ENCODE measurements around the gene HSPG2. TPM values are rescaled to one million over a fixed set of nuclear protein-coding genes. Genes with fewer than 3 reads are reported as not detected.
"Not testable (repeated sequence)": the region's sequence is repeated elsewhere in the genome, so short reads cannot be mapped to it uniquely, and the experiment has no call there.

Gene HSPG2
- total and polyA plus RNA-seq, 9 donors, result 27.3 to 294 (median 92.6) TPM

DNA sequence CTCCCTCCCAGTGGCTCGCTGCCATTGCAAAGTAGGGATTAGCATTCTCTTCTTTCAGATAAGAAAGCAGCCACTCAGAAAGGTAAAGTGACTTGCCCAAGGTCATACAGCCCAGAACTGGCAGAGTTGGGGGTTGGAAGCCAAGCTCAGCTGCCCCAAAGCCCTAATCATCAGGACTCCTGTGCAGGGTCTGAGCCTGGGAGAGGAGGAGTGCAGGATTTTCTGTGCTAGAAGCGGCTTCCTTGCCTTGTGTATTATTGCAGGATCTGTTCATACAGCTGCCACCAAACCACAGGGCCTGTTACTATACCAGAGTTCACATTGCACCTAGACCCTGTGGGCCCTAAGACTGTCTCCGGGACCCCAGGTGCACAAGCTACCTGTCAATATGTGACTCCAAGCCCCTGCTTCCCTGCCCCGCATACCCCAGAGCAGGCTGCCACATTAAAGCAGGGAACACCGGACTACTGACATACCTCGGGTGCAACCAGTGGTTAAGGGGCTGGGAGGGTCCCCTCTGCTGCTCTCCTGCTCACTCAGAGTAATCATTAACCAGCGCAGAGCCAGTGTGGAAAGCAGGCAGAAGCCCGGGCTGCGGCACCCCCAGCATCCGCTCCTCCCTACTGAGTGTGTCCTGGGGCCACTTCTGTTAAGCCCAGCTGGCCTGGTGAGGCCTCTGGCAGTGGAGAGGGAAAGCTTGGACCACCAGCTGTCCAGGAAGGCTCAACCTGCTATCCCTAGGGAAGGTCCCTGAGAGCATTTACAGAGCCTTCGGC is 15.8 kb downstream of the HSPG2 start:
- peaks cover 14% of the 10 kb centered on the region for H3K4me1 ChIP-seq (ENCODE audit: insufficient read depth)
- no peak overlapping the region for H3K4me3 ChIP-seq
- TF ChIP-seq POLR2A (IDR thresholded peaks at IDR 0.05), result no peak
- no peak for TF ChIP-seq EP300 (IDR thresholded peaks at IDR 0.05)
- TF ChIP-seq, protein P1, sequence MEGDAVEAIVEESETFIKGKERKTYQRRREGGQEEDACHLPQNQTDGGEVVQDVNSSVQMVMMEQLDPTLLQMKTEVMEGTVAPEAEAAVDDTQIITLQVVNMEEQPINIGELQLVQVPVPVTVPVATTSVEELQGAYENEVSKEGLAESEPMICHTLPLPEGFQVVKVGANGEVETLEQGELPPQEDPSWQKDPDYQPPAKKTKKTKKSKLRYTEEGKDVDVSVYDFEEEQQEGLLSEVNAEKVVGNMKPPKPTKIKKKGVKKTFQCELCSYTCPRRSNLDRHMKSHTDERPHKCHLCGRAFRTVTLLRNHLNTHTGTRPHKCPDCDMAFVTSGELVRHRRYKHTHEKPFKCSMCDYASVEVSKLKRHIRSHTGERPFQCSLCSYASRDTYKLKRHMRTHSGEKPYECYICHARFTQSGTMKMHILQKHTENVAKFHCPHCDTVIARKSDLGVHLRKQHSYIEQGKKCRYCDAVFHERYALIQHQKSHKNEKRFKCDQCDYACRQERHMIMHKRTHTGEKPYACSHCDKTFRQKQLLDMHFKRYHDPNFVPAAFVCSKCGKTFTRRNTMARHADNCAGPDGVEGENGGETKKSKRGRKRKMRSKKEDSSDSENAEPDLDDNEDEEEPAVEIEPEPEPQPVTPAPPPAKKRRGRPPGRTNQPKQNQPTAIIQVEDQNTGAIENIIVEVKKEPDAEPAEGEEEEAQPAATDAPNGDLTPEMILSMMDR (IDR thresholded peaks at IDR 0.05), result no peak
- intact Hi-C loops (cut with DNase I), result no loop called here
- H3K27me3 ChIP-seq, result no peaks in the 10 kb centered on the region
- H3K9me3 ChIP-seq, result no peaks in the 10 kb centered on the region
- no peaks in the 10 kb centered on the region for H3K36me3 ChIP-seq
- WGBS, 3 donors, result 81 to 86% (median 81%) methylated on average over 11 of the region's 11 CpGs
- no peak for DNase-seq
- peak overlapping the region; percentile 21 to 58 for H3K27ac ChIP-seq

DNA sequence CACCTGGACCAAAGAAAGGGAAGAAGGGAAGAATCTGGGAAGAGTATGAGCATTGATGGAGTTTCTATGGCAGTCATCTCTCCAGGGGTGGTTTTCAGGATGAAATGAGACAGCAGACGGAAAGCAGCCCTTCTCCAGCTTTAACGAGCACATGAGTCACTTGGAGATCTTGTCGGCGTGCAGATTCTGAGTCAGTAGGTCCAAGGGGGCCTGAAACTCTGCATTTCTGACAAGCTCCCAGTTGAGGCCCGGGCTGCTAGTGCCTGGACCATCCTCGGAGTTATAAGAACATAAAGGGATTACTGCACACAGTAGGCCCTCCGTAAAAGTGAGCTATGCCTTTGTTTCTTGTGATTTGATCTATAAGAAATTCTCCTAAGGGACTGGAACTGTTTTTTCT is 17.6 kb downstream of the HSPG2 start:
- TF ChIP-seq EP300 (IDR thresholded peaks at IDR 0.05) (no peak), POLR2A (IDR thresholded peaks at IDR 0.05) (no peak)
- TF ChIP-seq, protein P1 (IDR thresholded peaks at IDR 0.05), result no peak
- no peaks in the 10 kb centered on the region for H3K36me3 ChIP-seq
- H3K27ac ChIP-seq, result peak overlapping the region in 1 of 2 donors; percentile 58
- H3K27me3 ChIP-seq, result no peaks in the 10 kb centered on the region
- intact Hi-C loops (cut with DNase I), result no loop called here
- no peaks in the 10 kb centered on the region for H3K9me3 ChIP-seq
- H3K4me3 ChIP-seq, result no peak overlapping the region
- DNase-seq, result no peak
- peaks cover 17% of the 10 kb centered on the region for H3K4me1 ChIP-seq (ENCODE audit: insufficient read depth)
- WGBS, 3 donors, result 54 to 68% (median 65%) methylated on average over 7 of the region's 7 CpGs

DNA sequence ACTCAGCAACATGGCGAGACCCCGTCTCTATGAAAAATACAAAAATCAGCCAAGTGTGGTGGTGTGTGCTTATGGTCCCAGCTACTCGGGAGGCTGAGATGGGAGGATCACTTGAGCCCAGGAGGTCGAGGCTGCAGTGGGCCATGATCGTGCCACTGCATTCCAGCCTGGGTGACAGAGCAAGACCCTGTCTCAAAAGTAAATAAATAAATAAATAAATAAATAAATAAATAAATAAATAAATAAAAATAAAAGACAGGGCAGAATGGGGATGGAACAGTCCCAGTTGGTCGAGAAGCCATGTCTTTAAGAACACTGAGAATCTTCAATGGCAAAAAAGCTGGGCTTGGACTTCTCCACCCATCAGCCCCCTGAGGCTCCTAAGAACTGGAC is 19.9 kb downstream of the HSPG2 start:
- H3K4me1 ChIP-seq (ENCODE audit: insufficient read depth), result peaks cover 14% of the 10 kb centered on the region
- intact Hi-C loops (cut with DNase I); H3K27ac ChIP-seq; H3K36me3 ChIP-seq; H3K4me3 ChIP-seq; DNase-seq; H3K9me3 ChIP-seq; H3K27me3 ChIP-seq: not testable (repeated sequence)
- 82 to 87% (median 83%) methylated on average over 6 of the region's 6 CpGs for WGBS, 3 donors

DNA sequence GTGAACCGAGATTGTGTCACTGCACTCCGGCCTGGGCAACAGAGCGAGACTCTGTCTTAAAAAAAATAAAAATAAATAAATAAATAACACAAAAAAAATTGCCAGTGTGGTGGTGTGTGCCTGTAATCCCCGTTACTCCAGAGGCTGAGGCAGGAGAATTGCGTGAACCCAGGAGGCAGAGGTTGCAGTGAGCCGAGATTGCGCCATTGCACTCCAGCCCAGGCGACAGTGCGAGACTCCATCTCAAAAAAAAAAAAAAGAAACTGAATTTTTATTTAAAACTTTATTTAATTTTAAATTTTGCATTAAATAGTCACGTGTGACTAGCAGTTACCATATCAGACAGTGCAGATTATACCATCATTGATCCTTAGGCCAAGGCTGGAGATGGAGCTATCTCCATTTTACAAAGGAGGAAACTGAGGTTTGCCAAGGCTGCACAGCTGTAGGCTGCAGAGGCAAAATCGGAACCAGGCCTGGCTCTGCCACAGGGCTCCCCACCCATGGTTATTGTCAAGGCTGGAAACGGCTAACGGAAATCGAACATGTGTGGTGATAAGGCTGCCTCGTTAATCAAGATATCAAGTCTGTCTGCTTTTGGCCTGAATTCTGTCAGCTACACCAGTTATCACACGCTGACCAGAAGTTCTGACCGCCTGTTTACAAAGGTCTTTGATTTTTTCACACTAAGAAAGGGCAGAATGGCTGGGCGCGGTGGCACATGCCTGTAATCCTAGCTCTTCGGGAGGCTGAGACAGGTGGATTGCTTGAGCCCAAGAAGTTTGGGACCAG is 20.5 kb downstream of the HSPG2 start:
- H3K4me1 ChIP-seq (ENCODE audit: insufficient read depth), result peaks cover 14% of the 10 kb centered on the region
- H3K27me3 ChIP-seq, result no peaks in the 10 kb centered on the region
- TF ChIP-seq POLR2A (IDR thresholded peaks at IDR 0.05), result no peak
- TF ChIP-seq, protein P1 (IDR thresholded peaks at IDR 0.05), result no peak
- TF ChIP-seq EP300 (IDR thresholded peaks at IDR 0.05), result no peak
- no peaks in the 10 kb centered on the region for H3K9me3 ChIP-seq
- 83 to 92% (median 87%) methylated on average over 20 of the region's 20 CpGs for WGBS, 3 donors
- intact Hi-C loops (cut with DNase I), result no loop called here
- no peak for DNase-seq
- no peak overlapping the region for H3K4me3 ChIP-seq
- H3K27ac ChIP-seq, result no peak overlapping the region
- H3K36me3 ChIP-seq, result no peaks in the 10 kb centered on the region

Data from ovary (tissue), 9 donors.